ENCODE results near the gene DLX6. TPM values are rescaled to one million over a fixed set of nuclear protein-coding genes. Genes with fewer than 3 reads are reported as not detected.

DLX6 gene
- total RNA-seq, 2 donors from 2014 or later, result 1.5 to 2.0 TPM

- DNase-seq (ENCODE audit: low spot score), result no peak
These were observed 1.6 kb downstream of the DLX6 start for GRCh38 chr7:97006816-97007582.

GRCh38 chr7:97007583-97007861 is 2.2 kb downstream of the DLX6 start:
- DNase-seq (ENCODE audit: low spot score), result no peak
- intact Hi-C loops (cut with DNase I), result no loop called here

More at GRCh38 chr7:97006816-97007582, 1.6 kb downstream of the DLX6 start:
- intact Hi-C loops (cut with DNase I), result no loop called here

GRCh38 chr7:97008275-97008917 is 3.0 kb downstream of the DLX6 start:
- intact Hi-C loops (cut with DNase I), result no loop called here
- no peak for DNase-seq (ENCODE audit: low spot score)

GRCh38 chr7:97009753-97010732 is 4.7 kb downstream of the DLX6 start:
- DNase-seq (ENCODE audit: low spot score), result no peak
- intact Hi-C loops (cut with DNase I), result no loop called here

GRCh38 chr7:97011104-97011503 is 5.8 kb downstream of the DLX6 start:
- intact Hi-C loops (cut with DNase I), result no loop called here
- no peak for DNase-seq (ENCODE audit: low spot score)

GRCh38 chr7:97011536-97012364 is 6.4 kb downstream of the DLX6 start:
- no peak for DNase-seq (ENCODE audit: low spot score)
- intact Hi-C loops (cut with DNase I), result no loop called here

- intact Hi-C loops (cut with DNase I), result no loop called here
- no peak for DNase-seq (ENCODE audit: low spot score)
These were observed 7.2 kb downstream of the DLX6 start for GRCh38 chr7:97012365-97013133.

- intact Hi-C loops (cut with DNase I), result no loop called here
- DNase-seq (ENCODE audit: low spot score), result no peak
These were observed 7.9 kb downstream of the DLX6 start for GRCh38 chr7:97013134-97013844.

- intact Hi-C loops (cut with DNase I), result no loop called here
- DNase-seq (ENCODE audit: low spot score), result no peak
These were observed 8.4 kb downstream of the DLX6 start for GRCh38 chr7:97013845-97014134.

GRCh38 chr7:97014145-97014750 is 8.9 kb downstream of the DLX6 start:
- DNase-seq (ENCODE audit: low spot score), result no peak
- intact Hi-C loops (cut with DNase I), result no loop called here

GRCh38 chr7:97015279-97015678 is 9.9 kb downstream of the DLX6 start:
- intact Hi-C loops (cut with DNase I), result no loop called here
- DNase-seq (ENCODE audit: low spot score), result no peak

GRCh38 chr7:97015756-97016380 is 10.5 kb downstream of the DLX6 start:
- no peak for DNase-seq (ENCODE audit: low spot score)
- intact Hi-C loops (cut with DNase I), result no loop called here

GRCh38 chr7:97016381-97017191 is 11.2 kb downstream of the DLX6 start:
- no peak for DNase-seq (ENCODE audit: low spot score)
- intact Hi-C loops (cut with DNase I), result no loop called here

GRCh38 chr7:97017192-97018125 is 12.1 kb downstream of the DLX6 start:
- DNase-seq (ENCODE audit: low spot score), result no peak
- intact Hi-C loops (cut with DNase I), result no loop called here

- no peak for DNase-seq (ENCODE audit: low spot score)
- intact Hi-C loops (cut with DNase I), result no loop called here
These were observed 12.8 kb downstream of the DLX6 start for GRCh38 chr7:97018126-97018601.
